GM12878 (cell line): ENCODE data around the gene SERPINE1. TPM values are rescaled to one million over a fixed set of nuclear protein-coding genes. Genes with fewer than 3 reads are reported as not detected.

ENCODE experiments used
- ATAC-seq: fragments of 200-7000 bp; cut with Tn5 transposase; 3 replicates; pipeline ENCODE4 v1.9.1; 2020; ENCODE audit warnings: mild to moderate bottlenecking, moderate library complexity
- BruUV-seq: library from RNA; stranded (reverse); fragments of 400-500 nt; replicated peaks from 2 replicates; lab custom pipeline; 2021; lab: Mats Ljungman, UMichigan
- CTCF ChIA-PET: fragments of 300-600 bp; sonication (Branson Sonifier 250); formaldehyde crosslinking; extraction: SDS; loops from one replicate; lab custom pipeline; 2021; ENCODE audit warnings: inconsistent platforms; lab: Yijun Ruan, JAX
- POLR2A ChIA-PET: fragments of 350-600 bp; formaldehyde crosslinking; extraction: SDS; loops from one replicate; lab custom pipeline; 2021; ENCODE audit warnings: inconsistent platforms; lab: Charles Lee
- RAD21 ChIA-PET: fragments of 300-600 bp; sonication (Branson Sonifier 250); formaldehyde crosslinking; loops from one replicate; lab custom pipeline; 2023; ENCODE audit warnings: antibody characterized with exemption; ENCODE audit not compliant: unreplicated experiment; lab: Charles Lee
- SMC1A ChIA-PET: fragments of 300-600 bp; sonication (Branson Sonifier 250); formaldehyde crosslinking; loops from one replicate; lab custom pipeline; 2023; ENCODE audit not compliant: unreplicated experiment, uncharacterized antibody; lab: Charles Lee
- DNase-seq: peaks from one replicate; pipeline ENCODE4 v3.0.0-alpha.2; 2011; ENCODE audit warnings: low read depth, low spot score
- FAIRE-seq: peaks from 3 replicates; lab custom pipeline; 2011; peaks lifted over from hg19 to GRCh38; lab: Jason Lieb, UNC
- H2AFZ ChIP-seq: 2 replicates; pipeline ENCODE4 v1.6.0; 2011; ENCODE audit warnings: low read depth, low read length, control low read depth; ENCODE audit not compliant: control insufficient read depth
- H3K27ac ChIP-seq: 2 replicates; pipeline ENCODE4 v1.5.1; 2011; ENCODE audit warnings: control low read depth; ENCODE audit not compliant: control insufficient read depth, insufficient read depth
- H3K27me3 ChIP-seq, 2 experiments: replicated peaks in 1 of 2; 2 replicates each; pipeline versions ENCODE4 v1.6.0 to v1.6.1; 2011; ENCODE audit warnings: low read length in 1 of 2; ENCODE audit not compliant: control insufficient read depth in 2 of 2, insufficient read depth in 2 of 2
- H3K36me3 ChIP-seq, 2 experiments: 2 replicates each; pipeline ENCODE4 v1.5.1; 2011; ENCODE audit warnings: low read length in 1 of 2; ENCODE audit not compliant: control insufficient read depth in 2 of 2, insufficient read depth in 2 of 2
- H3K4me1 ChIP-seq: 2 replicates; pipeline ENCODE4 v1.6.1; 2011; ENCODE audit warnings: mild to moderate bottlenecking, low read length, moderate library complexity, mixed read lengths; ENCODE audit not compliant: control insufficient read depth, insufficient read depth
- H3K4me2 ChIP-seq: 2 replicates; pipeline ENCODE4 v1.6.0; 2011; ENCODE audit warnings: control low read depth; ENCODE audit not compliant: control insufficient read depth, insufficient read depth
- H3K4me3 ChIP-seq: fragments of 200-600 bp; sonication (generic); 2 replicates; pipeline ENCODE4 v1.5.1; 2016
- H3K79me2 ChIP-seq: 2 replicates; pipeline ENCODE4 v1.6.0; 2011; ENCODE audit warnings: low read length; ENCODE audit not compliant: control insufficient read depth, insufficient read depth
- H3K9ac ChIP-seq: 2 replicates; pipeline ENCODE4 v1.8.0; 2011; ENCODE audit warnings: low read length, control low read depth, mixed read lengths; ENCODE audit not compliant: control insufficient read depth, insufficient read depth
- H3K9me3 ChIP-seq: replicated peaks from 3 replicates; pipeline ENCODE4 v1.5.1; 2011; ENCODE audit warnings: mild to moderate bottlenecking, low read length; ENCODE audit not compliant: control insufficient read depth, insufficient read depth
- H4K20me1 ChIP-seq: 2 replicates; pipeline ENCODE4 v1.6.0; 2011; ENCODE audit not compliant: control insufficient read depth, insufficient read depth
- CREB1 ChIP-seq: IDR thresholded peaks from 2 replicates; pipeline ENCODE4 v1.6.1; 2012; ENCODE audit warnings: low read depth, mild to moderate bottlenecking, inconsistent platforms
- PKNOX1 ChIP-seq: fragments of 450-650 bp; IDR thresholded peaks from 2 replicates; pipeline ENCODE4 v1.6.1; 2016; ENCODE audit warnings: mild to moderate bottlenecking
- SMAD1 ChIP-seq: fragments of 450-650 bp; IDR thresholded peaks from 2 replicates; pipeline ENCODE4 v1.6.1; 2018; ENCODE audit warnings: mild to moderate bottlenecking, low read depth; ENCODE audit not compliant: partially characterized antibody
- SMARCA5 ChIP-seq: fragments of 450-650 bp; IDR thresholded peaks from 2 replicates; pipeline ENCODE4 v1.6.1; 2017; ENCODE audit warnings: mild to moderate bottlenecking
- WGBS: methylation state at CpG from one replicate; pipeline ENCODE4 v1.1.6; 2016; ENCODE audit warnings: low lambda C conversion rate; ENCODE audit not compliant: insufficient replicate concordance, insufficient coverage; ENCODE audit errors: missing lambda C conversion rate; 5-methylcytosine and 5-hydroxymethylcytosine counted together
- in situ Hi-C: fragments of 300-500 bp; cut with MboI; formaldehyde crosslinking; loops from 9 replicates; pipeline ENCODE4 v1.14.3; 2018; ENCODE audit warnings: mixed read lengths
- intact Hi-C: fragments of 100-400 bp; cut with micrococcal nuclease; formaldehyde crosslinking; loops from one replicate; pipeline ENCODE4 v1.14.2; 2022; ENCODE audit not compliant: unreplicated experiment
- polyA plus RNA-seq, 11 experiments: library from polyadenylated mRNA; depleted of rRNA in 4 of 11; unstranded in 6 of 11; stranded (reverse) in 5 of 11; fragments of >200 nt; fragmentation: Nextera tagmentation in 4 of 11; fragmentation: Illumina TruSeq in 1 of 11; extraction: Ambion mirVana in 4 of 11; extraction: Trizol in 1 of 11; gene quantifications; 1 replicate in 1 of 11; 2 replicates in 10 of 11; pipeline versions ENCODE4 v1.2.1 to v1.2.3, GENCODE V29; 2011 to 2016; ENCODE audit warnings: inconsistent platforms in 2 of 11, missing spikeins in 2 of 11, low read depth in 1 of 11
- total RNA-seq, 4 experiments: library from RNA; depleted of rRNA in 3 of 4; stranded (reverse); fragments of >200 nt in 3 of 4; fragmentation: Illumina TruSeq in 1 of 4; extraction: Trizol in 1 of 4; gene quantifications; 2 replicates each; pipeline versions ENCODE4 v1.2.1 to v1.2.3, GENCODE V29; 2013 to 2021

SERPINE1 gene
- total and polyA plus RNA-seq, 10 of the 15 experiments (the other 5 are each of a cell fraction or from before 2014, with no cell fraction given): 0.20 to 2.4 (median 0.44) TPM

GRCh38 chr7:101108961-101109360 is 17.9 kb upstream of the SERPINE1 start:
- CTCF ChIA-PET: interaction anchor here (0.8 to 3.4 kb wide), 9 partner anchors 14 to 84 kb away, joined by 3 to 11 read pairs (median 4); partner anchors contain the start of gene TRIM56
- Histone ChIP-seq H2AFZ (no peak overlapping the region), H3K4me3 (no peak overlapping the region), H4K20me1 (no peaks in the 10 kb centered on the region), H3K4me1 (peaks cover 12% of the 10 kb centered on the region), H3K9me3 (no peaks in the 10 kb centered on the region), H3K36me3 (no peaks in the 10 kb centered on the region), H3K27me3 (no peaks in the 10 kb centered on the region), H3K79me2 (no peaks in the 10 kb centered on the region), H3K9ac (no peak overlapping the region; the same call in 1 of the 2 replicates), H3K4me2 (no peak overlapping the region), H3K27ac (no peak overlapping the region)
- BruUV-seq: no TSS peak
- FAIRE-seq (no peak), DNase-seq (no peak), ATAC-seq (peak; percentile 38)
- RAD21 ChIA-PET: interaction anchor here (0.7 to 2.0 kb wide), 5 partner anchors 14 to 34 kb away, joined by 3 to 14 read pairs (median 5); partner anchors contain the start of genes SERPINE1 and TRIM56
- intact Hi-C loops (no loop called here), in situ Hi-C loops (no loop called here)
- 63% methylated on average over 7 of the region's 7 CpGs for WGBS
- TF ChIP-seq SMAD1: no peak
- 0 out of 2 replicates have a peak, but pooled peaks have one; percentile 1 for TF ChIP-seq SMARCA5
- POLR2A ChIA-PET: interaction anchor here (0.7 to 3.3 kb wide), 5 partner anchors 9 to 31 kb away, joined by 3 to 24 read pairs (median 4); partner anchors contain the start of gene TRIM56
- SMC1A ChIA-PET: interaction anchor here (0.8 to 1.5 kb wide), 6 partner anchors 11 to 84 kb away, joined by 3 to 8 read pairs (median 4); no protein-coding TSS in a partner anchor

GRCh38 chr7:101109368-101109767 is 17.5 kb upstream of the SERPINE1 start:
- no peak for DNase-seq
- in situ Hi-C loops: no loop called here

More at GRCh38 chr7:101109368-101109767, 17.5 kb upstream of the SERPINE1 start:
- ChIA-PET SMC1A (interaction anchor here (1.1 to 1.5 kb wide), 3 partner anchors 11 to 35 kb away, joined by 4 to 8 read pairs (median 4); no protein-coding TSS in a partner anchor), POLR2A (interaction anchor here (0.8 to 3.3 kb wide), 4 partner anchors 9 to 27 kb away, joined by 4 to 24 read pairs (median 4); partner anchors contain the start of gene TRIM56), CTCF (interaction anchor here (0.9 to 3.4 kb wide), 5 partner anchors 14 to 32 kb away, joined by 4 to 11 read pairs (median 9); no protein-coding TSS in a partner anchor), RAD21 (interaction anchor here (0.9 to 2.0 kb wide), 4 partner anchors 13 to 29 kb away, joined by 3 to 14 read pairs (median 6); partner anchors contain the start of gene SERPINE1)
- no peak overlapping the region for H3K27ac ChIP-seq
- no peaks in the 10 kb centered on the region for H3K9me3 ChIP-seq
- 68% methylated on average over 6 of the region's 6 CpGs for WGBS
- H3K36me3 ChIP-seq: no peaks in the 10 kb centered on the region
- H3K27me3 ChIP-seq: no peaks in the 10 kb centered on the region
- H3K9ac ChIP-seq: no peak overlapping the region; the same call in 1 of the 2 replicates
- H3K4me3 ChIP-seq: no peak overlapping the region
- TF ChIP-seq PKNOX1 (peak; percentile 51; the same call in 1 of the 2 replicates), CREB1 (no peak)
- no peaks in the 10 kb centered on the region for H3K79me2 ChIP-seq
- no peak overlapping the region for H3K4me2 ChIP-seq
- intact Hi-C loops: no loop called here
- H2AFZ ChIP-seq: no peak overlapping the region
- no peak for ATAC-seq
- FAIRE-seq: no peak
- no TSS peak for BruUV-seq
- no peaks in the 10 kb centered on the region for H4K20me1 ChIP-seq
- peaks cover 12% of the 10 kb centered on the region for H3K4me1 ChIP-seq
